ENCODE results near the gene TMEM234.

Gene TMEM234

GRCh38 chr1:32239337-32239736, 17.2 kb upstream of the TMEM234 start:
- no peak for FAIRE-seq

GRCh38 chr1:32234792-32235191, 12.6 kb upstream of the TMEM234 start:
- FAIRE-seq, result no peak

GRCh38 chr1:32232558-32233304, 10.6 kb upstream of the TMEM234 start:
- FAIRE-seq, result no peak

- no peak for FAIRE-seq
Observed at GRCh38 chr1:32231843-32232432, 9.8 kb upstream of the TMEM234 start.

GRCh38 chr1:32228771-32229170, 6.6 kb upstream of the TMEM234 start:
- FAIRE-seq, result no peak

- FAIRE-seq, result no peak
Observed at GRCh38 chr1:32224285-32224684, 2.1 kb upstream of the TMEM234 start.

GRCh38 chr1:32223683-32224082, 1.5 kb upstream of the TMEM234 start:
- no peak for FAIRE-seq

- no peak for FAIRE-seq
Observed at GRCh38 chr1:32221581-32221979, 573 bp downstream of the TMEM234 start.

- no peak for FAIRE-seq
Observed at GRCh38 chr1:32220746-32221580, 1.2 kb downstream of the TMEM234 start.

GRCh38 chr1:32219022-32219421, 3.1 kb downstream of the TMEM234 start:
- no peak for FAIRE-seq

- FAIRE-seq, result no peak
Observed at GRCh38 chr1:32216566-32216965, 5.6 kb downstream of the TMEM234 start.

GRCh38 chr1:32215629-32216480, 6.3 kb downstream of the TMEM234 start:
- no peak for FAIRE-seq

- FAIRE-seq, result no peak
Observed at GRCh38 chr1:32208891-32209328, 13.2 kb downstream of the TMEM234 start, which contains the start of gene DCDC2B. TSS of gene DCDC2B (plus strand) at chr1:32209089. CDS start at chr1:32209094, 5 bp downstream.

GRCh38 chr1:32208469-32208868, 13.7 kb downstream of the TMEM234 start:
- FAIRE-seq, result no peak

GRCh38 chr1:32205401-32206370, 16.5 kb downstream of the TMEM234 start, which contains the start of gene IQCC:
TSS of gene IQCC (plus strand) at chr1:32205671. CDS start at chr1:32205682, 11 bp downstream.
- no peak for FAIRE-seq

GRCh38 chr1:32204943-32205361, 17.2 kb downstream of the TMEM234 start:
- FAIRE-seq, result no peak

- FAIRE-seq, result no peak
Observed at GRCh38 chr1:32201011-32201855, 20.9 kb downstream of the TMEM234 start.

GRCh38 chr1:32200226-32201010, 21.7 kb downstream of the TMEM234 start, which contains the start of gene CCDC28B:
TSS of gene CCDC28B (plus strand) at chr1:32200595. CDS start at chr1:32201936, 1,341 bp downstream.
- FAIRE-seq, result no peak

GRCh38 chr1:32199717-32200072, 22.5 kb downstream of the TMEM234 start:
- no peak for FAIRE-seq

Data from A204.1 (cell line).